Left forelimb (tissue), 1 donor: ENCODE measurements around the gene XYLT1.

Experiments
- DNase-seq: peaks from one replicate; pipeline ENCODE4 v3.0.0-alpha.2; 2018; ENCODE audit warnings: low spot score

The XYLT1 gene

GRCh38 chr16:17084130-17084529 lies 386.6 kb downstream of the XYLT1 start:
- no peak for DNase-seq

- no peak for DNase-seq
These were observed 387.1 kb downstream of the XYLT1 start for GRCh38 chr16:17083628-17084027.

- DNase-seq, result no peak
These were observed 388.5 kb downstream of the XYLT1 start for GRCh38 chr16:17082095-17082882.

GRCh38 chr16:17080105-17080504 lies 390.7 kb downstream of the XYLT1 start:
- DNase-seq, result no peak

GRCh38 chr16:17078931-17079631 lies 391.7 kb downstream of the XYLT1 start:
- no peak for DNase-seq

GRCh38 chr16:17076818-17077498 lies 393.8 kb downstream of the XYLT1 start:
- no peak for DNase-seq

GRCh38 chr16:17076092-17076754 lies 394.5 kb downstream of the XYLT1 start:
- no peak for DNase-seq

- DNase-seq, result no peak
These were observed 398.7 kb downstream of the XYLT1 start for GRCh38 chr16:17072104-17072503.

GRCh38 chr16:17070882-17071592 lies 399.7 kb downstream of the XYLT1 start:
- no peak for DNase-seq

GRCh38 chr16:17069681-17070080 lies 401.1 kb downstream of the XYLT1 start:
- DNase-seq, result no peak

- DNase-seq, result no peak
These were observed 402.2 kb downstream of the XYLT1 start for GRCh38 chr16:17068524-17068923.

GRCh38 chr16:17067882-17068281 lies 402.9 kb downstream of the XYLT1 start:
- DNase-seq, result no peak

- no peak for DNase-seq
These were observed 407.3 kb downstream of the XYLT1 start for GRCh38 chr16:17063201-17064139.

GRCh38 chr16:17062676-17063075 lies 408.1 kb downstream of the XYLT1 start:
- DNase-seq, result no peak

GRCh38 chr16:17061326-17061725 lies 409.4 kb downstream of the XYLT1 start:
- DNase-seq, result no peak

GRCh38 chr16:17058471-17058870 lies 412.3 kb downstream of the XYLT1 start:
- no peak for DNase-seq

GRCh38 chr16:17056666-17057065 lies 414.1 kb downstream of the XYLT1 start:
- no peak for DNase-seq

GRCh38 chr16:17053536-17054160 lies 417.1 kb downstream of the XYLT1 start:
- no peak for DNase-seq
